CD4-positive, alpha-beta T cell treated with Interleukin-12 subunit alpha and Interleukin-12 subunit beta, for 1 hour (primary cell): ENCODE results near the gene NDUFS3.

Source experiments
- DNase-seq: peaks from one replicate; pipeline ENCODE4 v3.0.0-alpha.2; 2020

The NDUFS3 gene

DNA sequence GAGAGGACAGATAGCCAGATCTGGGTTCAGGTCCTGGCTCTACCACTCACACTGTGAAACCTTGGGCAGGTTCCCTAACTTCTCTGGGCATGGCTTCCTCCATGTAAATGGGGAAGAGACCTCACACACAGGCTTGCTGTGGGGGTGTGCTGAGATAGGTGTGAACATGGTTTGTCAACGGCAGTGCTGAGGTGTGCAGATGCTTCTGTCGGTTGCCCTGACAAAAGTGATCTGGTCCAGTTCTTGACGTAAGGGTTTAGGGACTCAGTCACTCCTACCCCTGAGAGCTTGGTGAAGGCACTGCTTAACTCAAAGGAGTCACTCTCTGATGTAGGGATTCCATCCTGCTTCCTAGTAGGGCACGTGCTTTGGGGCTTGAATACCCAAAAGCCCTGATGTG is 13.4 kb downstream of the NDUFS3 start:
- DNase-seq = no peak

DNA sequence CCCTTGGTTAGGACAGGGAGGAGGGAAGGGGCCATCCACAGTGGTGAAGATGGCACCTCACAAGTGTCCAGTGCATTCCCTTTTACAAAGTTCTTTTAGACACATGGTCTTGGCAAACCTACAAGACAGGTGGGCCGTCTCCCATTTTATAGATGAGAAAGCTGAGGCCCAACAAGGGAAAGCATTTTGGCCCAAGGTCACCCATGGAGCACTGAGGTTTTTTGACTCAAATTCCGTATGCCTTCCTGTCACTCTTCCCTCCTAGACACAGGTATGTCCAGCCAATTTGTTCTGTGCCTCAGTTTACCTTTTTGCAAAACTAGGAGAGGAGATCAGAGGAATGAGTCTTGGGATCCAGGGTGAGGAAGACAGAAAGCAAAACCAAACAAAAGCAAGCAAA is 14.1 kb downstream of the NDUFS3 start:
- DNase-seq = no peak

DNA sequence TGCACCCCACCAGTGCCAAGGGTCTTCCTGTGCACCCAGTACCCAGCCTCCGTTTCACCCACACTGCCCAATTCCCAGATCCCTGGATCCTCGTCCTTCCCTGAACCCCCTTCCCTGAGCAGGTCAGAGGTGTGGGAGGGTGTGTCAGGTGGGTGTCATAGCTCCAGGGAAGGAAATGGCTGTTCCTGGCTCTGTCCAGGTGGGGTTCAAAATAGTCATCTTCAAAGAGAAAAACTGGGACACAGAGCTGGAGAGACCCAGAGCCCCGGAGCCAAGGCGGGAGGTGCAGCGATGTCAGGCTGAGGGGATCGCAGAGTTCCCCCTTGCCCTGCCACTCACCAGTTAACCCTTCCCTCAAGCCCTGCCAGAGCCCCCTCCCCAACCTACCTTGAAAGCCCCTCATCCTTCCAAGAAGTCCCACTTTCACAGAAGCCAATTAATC is 14.6 kb downstream of the NDUFS3 start:
- DNase-seq = no peak

DNA sequence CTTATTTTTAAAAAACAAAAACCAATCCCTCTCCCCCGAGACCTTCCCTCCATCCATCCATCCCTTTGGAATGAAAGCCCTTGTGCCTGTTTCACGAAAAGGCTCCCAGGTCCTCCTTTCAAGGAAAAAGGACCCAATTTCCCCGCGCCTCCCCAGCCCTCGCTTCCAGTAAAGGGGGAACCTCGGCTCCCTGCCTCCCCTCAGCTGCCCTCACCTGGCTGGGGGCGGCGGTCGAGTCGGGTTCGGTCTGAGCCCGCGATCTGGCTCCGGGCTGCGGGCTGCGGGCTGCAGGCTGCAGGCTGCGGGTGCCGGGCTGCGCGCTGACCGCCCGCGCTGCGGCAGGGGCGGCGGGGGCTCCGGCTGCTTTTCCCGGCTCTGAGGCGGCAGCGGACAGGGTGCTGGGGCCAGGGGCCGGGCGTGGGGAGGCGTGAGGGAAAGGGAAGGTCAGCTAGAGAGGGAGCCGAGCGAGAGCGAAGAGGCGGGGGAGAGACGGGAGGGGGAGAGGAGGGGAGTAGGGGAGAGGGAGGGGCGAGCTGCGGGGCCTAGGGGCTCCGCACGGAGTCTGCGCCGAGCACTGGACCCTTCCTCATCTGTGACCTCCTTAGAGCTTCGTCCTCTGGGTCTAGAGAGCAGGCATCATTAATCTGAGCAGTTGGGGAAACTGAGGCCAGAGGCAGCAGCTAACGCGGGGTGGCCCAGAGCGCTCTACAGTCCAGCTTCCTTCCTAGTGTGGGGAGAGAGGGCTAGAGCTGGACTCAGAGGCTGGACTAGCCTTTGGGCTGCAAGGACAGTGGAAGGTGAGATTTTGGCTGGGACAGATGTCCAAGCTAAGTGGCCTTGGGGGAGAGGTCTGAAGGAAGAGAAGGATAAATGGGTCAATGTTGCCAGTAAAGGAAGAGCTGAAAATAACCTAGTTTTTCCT is 15.3 kb downstream of the NDUFS3 start, which contains the start of gene C1QTNF4:
TSS of gene C1QTNF4 (minus strand) at position 478 of the 922 bp plus-strand sequence. CDS start 3,601 bp downstream, outside the sequence.
- no peak for DNase-seq

DNA sequence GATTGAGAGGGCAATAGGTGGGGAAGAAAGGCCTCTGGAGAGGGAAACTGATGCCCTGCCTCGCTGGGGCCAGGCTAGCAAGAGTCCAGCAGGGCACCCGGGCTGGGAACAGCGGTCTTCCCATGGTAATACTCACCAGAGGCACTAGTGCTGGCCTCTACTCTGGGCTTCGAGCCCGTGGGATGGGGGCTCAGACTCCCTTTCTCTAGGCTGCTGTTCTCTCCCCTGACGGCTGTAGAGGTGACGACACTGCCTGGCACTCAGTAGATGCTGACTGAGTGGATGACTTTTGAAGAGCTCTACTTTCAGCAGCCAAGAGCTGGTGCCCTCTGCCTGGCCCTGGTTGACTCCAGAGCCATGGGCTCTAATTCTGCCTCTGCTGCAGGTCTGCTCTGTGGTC is 16.2 kb downstream of the NDUFS3 start:
- no peak for DNase-seq

DNA sequence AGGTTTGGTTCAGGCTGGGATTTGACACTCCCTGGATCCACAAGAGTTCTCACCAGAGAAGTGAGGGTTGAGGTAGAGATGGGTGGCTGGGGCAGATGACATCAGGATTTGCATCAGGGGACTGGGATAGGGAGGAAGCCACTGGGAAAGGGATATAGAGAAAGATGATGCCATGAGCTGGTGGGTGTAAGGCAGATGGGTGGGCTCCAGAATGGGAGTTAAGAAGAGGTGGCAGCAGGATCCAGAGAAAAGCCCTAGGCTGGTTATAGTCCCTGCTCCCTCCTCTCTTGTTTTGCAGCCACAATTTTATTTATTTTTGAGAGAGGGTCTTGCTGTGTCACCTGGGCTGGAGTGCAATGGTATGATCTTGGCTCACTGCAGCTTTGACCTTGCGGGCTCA is 17.1 kb downstream of the NDUFS3 start:
- DNase-seq = no peak

DNA sequence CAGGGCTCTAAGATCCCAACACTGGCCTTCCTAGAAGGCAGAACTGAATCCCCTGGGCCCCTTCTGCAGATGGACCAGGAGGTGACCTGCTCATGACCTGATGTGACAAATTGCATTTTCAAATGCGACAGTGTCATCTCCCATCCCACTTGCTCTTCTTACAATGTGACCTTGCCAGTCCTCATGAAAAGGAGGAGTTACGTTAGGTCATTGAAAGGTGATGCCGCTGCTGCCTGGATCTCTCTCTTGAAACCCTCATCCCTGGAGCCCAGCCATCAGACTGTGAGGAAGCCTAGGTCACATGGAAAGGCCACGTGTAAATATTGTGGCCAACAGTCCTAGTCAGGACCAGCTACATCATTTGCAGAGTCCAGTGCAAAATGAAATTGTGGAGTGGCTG is 21.0 kb downstream of the NDUFS3 start:
- no peak for DNase-seq

DNA sequence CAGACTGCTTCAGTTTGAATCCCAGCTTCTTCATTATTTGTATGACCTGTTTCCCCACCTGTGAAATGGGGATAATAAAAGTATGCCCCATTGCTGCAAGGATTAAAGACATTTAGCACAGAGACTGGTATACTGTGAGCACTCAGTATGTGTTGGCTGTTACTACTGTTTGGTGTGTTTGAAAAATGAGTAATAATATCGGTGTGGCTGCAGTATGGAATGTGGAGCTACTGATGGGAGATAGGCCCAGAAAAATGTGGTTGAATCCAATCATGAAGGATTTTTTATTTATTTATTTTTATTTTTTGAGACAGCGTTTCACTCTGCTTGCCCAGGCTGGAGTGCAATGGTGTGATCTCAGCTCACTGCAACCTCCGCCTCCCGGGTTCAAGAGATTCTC is 24.4 kb downstream of the NDUFS3 start:
- no peak for DNase-seq

DNA sequence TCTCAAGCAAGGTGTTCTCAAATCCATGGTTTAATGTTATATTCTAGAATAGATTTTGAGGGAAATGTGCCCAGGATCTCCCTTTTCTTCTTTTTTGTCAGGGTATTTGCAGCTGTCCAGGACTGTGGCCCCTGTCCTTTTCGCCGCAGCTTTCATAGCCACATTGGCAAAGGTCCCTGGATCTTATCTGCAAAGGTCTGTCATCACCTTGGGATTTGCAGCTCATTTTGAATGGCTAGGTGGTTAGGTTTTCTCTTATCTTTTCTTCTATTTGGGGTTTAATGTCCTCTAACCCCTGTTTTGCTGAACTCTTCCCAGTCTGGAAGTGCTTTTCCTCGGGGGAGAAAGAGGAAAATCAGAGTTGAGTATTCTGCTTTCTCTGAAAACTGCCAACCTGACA is 27.0 kb downstream of the NDUFS3 start:
- DNase-seq = no peak

DNA sequence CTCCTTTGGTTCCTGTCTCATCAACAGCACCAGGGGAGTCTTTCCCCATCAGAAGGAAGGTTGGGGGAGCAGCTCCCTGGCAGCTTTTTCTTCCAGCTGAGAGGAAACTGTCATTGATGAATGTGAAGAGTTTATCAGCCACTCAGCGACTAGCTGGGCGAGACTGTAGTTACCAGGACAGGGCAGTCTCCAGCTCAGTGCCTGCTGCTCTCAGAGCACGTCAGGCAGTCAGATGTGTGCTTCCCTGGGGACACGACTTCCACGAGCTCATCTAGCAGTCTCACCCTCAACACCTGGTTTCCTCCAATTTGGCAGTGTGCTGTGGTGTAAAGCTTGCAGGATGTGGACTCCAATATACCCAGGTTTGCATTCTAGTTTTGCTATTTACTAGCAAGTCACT is 27.9 kb downstream of the NDUFS3 start:
- DNase-seq = no peak

DNA sequence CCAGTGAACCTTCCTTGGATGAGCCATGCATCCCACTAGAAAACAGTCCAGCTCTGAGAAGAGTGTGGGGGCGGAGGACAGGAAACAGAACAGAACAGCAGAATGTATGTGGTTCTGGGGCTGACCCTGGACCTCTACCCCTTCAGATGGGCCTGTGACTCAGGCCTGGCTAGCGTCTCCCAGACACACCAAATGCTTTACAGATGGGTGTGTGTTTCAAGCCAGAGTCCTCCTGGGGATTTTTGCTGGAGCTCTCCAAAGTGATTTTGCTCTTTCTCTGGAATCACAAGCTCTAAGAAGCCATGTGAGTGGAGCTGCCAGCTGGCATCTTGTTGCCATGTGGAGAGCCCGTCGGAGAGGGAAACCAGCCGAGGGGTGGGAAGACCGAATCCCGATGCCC is 28.5 kb downstream of the NDUFS3 start:
- no peak for DNase-seq

DNA sequence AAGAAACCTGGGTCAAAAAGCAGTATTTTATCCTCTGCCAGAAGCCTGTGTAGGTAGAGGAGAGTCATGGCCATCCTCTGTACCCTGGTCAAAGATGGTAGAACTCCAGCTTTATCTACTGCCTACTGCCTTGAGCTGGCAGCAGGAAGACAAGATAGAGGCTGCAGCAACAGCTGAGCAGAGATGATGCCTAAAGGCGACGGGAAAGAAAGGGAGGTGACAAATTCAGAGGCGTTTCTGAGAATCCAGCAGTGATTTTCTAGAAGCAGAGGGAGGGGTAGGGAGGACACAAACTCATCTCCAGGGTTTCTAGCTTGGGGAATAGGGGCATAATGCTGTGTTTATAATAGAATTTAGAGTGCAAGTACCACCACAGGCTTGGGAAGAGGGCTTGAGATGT is 30.8 kb downstream of the NDUFS3 start:
- DNase-seq = no peak

DNA sequence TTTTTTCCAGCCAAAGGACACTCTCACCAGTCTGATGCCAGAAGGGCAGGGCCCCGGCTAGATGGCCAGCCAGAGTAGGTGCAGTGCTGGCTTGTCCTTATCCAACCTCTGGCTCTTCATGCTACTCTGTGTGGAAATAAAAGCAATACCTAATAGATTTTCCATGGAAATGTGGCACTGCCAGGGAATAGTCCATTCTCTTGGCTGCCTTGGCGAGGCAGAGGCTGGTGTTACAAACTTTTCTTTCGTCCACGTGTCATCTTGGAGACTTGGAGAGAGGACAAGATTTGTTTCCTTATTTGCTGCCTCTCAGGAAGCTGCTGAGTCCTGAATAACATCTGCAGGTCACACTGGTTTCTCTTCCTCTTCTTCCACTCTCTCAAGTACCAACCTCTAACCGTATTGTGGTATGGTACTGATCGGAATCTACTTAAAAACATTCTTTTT is 32.5 kb downstream of the NDUFS3 start:
- DNase-seq = no peak

DNA sequence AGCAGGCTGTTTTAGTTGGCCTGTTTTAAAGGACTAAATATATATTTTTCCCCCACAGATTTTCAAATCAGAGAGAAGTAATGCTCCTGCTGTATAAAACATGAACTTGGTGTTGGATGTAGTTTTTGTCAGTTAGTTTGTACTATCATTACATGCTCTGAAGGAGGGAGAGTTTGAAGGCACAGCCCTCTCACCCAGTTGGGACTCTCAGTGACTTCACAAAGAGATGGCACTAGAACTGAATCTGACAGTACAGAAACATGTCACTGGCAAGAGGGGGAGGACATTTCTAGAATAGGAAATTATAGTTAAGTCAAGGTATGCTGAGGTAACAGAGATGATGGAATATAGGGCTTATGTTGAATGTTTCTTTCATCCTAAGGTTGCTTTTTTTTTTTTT is 36.4 kb downstream of the NDUFS3 start:
- no peak for DNase-seq

DNA sequence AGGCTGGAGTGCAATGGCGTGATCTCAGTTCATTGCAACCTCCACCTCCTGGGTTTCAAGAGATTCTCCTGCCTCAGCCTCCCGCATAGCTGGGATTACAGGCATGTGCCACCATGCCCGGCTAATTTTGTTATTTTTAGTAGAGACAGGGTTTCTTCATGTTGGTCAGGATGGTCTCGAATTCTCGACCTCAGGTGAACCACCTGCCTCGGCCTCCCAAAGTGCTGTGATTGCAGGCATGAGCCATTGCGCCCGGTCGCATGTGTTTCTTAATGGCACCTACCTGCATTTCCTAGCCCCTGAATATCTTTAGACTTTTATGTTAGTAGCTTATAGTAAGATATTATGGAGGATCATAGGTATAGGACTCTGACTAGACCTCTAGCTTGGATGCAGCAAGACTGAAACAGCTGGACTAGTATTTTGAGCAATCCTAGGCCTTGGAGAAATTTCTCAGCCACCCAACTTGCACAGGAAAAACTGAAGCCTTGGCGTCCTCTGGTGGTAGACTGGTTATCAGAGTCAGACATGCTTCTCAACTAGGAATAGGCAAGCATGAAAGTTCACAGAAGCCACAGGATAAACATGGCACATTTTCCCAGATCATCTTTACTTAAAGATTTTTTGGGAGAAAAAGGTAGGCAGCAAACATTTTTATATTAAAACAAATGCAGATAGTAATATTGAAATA is 38.0 kb downstream of the NDUFS3 start:
- DNase-seq = peak; percentile 5

DNA sequence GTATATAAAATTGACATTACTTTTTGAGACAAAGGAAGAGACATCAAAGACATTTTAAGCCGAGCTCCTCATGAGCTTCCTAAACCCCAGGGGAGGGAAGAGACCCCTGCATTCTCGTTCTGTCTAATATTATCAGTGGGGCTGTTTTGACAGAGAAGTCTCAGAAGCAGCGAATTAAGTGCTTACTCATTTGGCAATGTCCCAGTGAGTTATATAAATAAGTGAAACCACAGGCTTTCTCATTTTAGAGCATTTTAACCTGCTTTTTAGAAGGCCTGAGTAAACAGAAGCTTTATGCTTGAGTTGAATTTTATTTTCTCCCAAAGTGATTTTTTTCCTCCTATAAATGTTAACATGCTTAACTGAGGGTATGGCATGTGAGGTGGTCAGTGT is 38.5 kb downstream of the NDUFS3 start:
- no peak for DNase-seq

DNA sequence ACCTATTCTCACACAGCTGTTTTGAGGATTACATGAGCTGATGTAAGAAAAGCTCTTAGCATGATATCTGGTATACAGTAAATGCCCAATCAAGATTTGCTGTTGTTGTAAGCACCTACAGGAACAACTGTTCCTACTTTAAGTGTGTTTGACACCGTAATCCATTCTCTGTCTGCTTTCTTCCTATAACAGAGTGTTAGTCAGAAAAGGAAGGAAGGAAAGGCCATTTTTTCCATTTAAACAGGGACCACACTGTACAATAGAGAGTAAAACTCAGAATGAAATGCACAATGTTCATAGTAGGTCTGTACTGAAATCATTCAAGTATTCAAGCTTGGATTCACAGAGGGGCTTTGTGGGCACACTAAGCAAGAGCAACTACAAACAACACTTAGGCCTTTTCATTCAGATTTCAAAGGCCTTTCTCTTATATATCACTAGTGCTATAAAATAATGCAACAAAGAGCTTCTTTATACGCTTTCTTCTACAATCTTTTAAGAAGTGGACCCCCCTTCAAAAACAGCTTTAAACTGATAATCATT is 42.0 kb downstream of the NDUFS3 start:
- no peak for DNase-seq

DNA sequence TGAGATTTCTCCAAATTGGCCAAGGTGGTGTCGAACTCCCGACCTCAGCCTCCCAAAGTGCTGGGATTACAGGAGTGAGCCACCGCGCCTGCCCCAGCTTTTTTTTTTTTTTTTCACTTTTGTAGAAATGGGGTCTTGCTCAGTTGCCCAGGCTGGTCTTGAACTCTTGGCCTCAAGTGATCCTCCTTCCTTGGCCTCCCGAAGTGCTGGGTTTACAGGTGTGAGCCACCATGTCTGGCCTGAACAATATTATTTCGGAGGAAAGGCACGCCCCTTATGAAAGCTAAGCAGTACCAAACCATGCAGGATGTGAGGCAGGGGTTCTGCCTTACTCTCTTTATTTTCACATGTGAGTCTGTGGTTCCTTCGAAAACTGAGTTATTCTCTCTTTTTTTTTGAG is 47.4 kb downstream of the NDUFS3 start:
- no peak for DNase-seq

DNA sequence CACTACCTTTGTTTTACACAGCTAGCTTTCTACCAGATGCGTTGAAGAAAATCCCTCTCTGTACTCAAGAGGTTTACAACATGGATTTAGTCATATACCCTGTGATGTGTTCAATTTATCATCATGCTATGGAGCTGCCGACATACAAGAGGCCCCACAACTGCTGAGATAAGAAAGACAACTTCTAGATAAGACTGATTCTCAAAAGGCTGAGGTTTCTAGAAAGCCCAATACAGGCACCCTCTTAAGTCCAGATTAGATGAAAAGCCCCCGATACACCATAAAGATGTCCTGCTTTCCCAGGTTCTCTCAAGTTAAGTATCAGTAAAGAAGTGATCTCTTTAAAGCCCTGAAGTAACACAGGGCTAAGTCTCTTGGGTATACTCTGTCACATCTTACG is 49.2 kb downstream of the NDUFS3 start:
- DNase-seq = no peak

DNA sequence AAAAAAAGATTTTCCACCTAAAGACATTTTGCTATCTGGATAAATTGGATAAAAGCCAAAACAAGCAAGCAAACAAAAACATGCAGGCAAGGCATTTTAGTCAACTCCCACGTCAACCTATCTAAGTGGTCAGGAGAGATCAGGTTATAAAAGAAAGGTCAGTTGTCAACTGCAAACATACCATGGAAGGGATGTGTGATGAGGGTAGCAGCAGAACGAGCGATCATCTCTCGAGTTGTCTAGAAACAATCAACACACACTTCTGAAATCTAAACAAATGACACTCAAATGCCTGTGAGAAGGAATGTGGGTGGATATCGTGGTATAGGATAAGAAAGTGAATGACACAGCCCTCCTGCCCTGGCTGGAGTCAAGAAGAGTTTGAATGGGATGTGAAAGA is 52.6 kb downstream of the NDUFS3 start:
- DNase-seq = no peak
